GM12873 (cell line): ENCODE measurements around the gene MICAL3.

Source experiments
- CTCF ChIP-seq: IDR thresholded peaks from 2 replicates; pipeline ENCODE4 v1.5.1; 2012; ENCODE audit warnings: low read depth, mild to moderate bottlenecking, moderate library complexity, low read length, control low read depth; ENCODE audit not compliant: insufficient read depth; ENCODE audit errors: missing control alignments

Gene MICAL3

GRCh38 chr22:17810570-17811116 is 213.7 kb downstream of the MICAL3 start:
- TF ChIP-seq CTCF = no peak

- no peak for TF ChIP-seq CTCF
Observed at GRCh38 chr22:17808693-17809403, 215.5 kb downstream of the MICAL3 start.

- no peak for TF ChIP-seq CTCF
Observed at GRCh38 chr22:17807578-17808410, 216.6 kb downstream of the MICAL3 start.

- no peak for TF ChIP-seq CTCF
Observed at GRCh38 chr22:17807086-17807485, 217.3 kb downstream of the MICAL3 start.

GRCh38 chr22:17806437-17806836 is 217.9 kb downstream of the MICAL3 start:
- TF ChIP-seq CTCF = no peak

GRCh38 chr22:17804331-17805080 is 219.9 kb downstream of the MICAL3 start:
- no peak for TF ChIP-seq CTCF
